Ramos (cell line): ENCODE data around the gene PRKAG2.
"Not testable (repeated sequence)": the region's sequence is repeated elsewhere in the genome, so short reads cannot be mapped to it uniquely, and the experiment has no call there.

Experiments
- in situ Hi-C: fragments of 300-500 bp; cut with MboI; formaldehyde crosslinking; loops from one replicate; pipeline ENCODE4 v1.14.3; 2022; ENCODE audit warnings: low sequenced_read_pairs; ENCODE audit not compliant: unreplicated experiment

The PRKAG2 gene

GRCh38 chr7:151809146-151809863 lies 67.6 kb downstream of the PRKAG2 start:
- in situ Hi-C loops, result no loop called here

- in situ Hi-C loops, result no loop called here
These were observed 68.3 kb downstream of the PRKAG2 start for GRCh38 chr7:151808400-151809145.

- in situ Hi-C loops, result no loop called here
These were observed 69.1 kb downstream of the PRKAG2 start for GRCh38 chr7:151807846-151808245.

GRCh38 chr7:151806952-151807775 lies 69.8 kb downstream of the PRKAG2 start:
- in situ Hi-C loops, result no loop called here

GRCh38 chr7:151806204-151806603 lies 70.7 kb downstream of the PRKAG2 start:
- in situ Hi-C loops, result no loop called here

GRCh38 chr7:151805191-151805590 lies 71.7 kb downstream of the PRKAG2 start:
- in situ Hi-C loops, result no loop called here

- in situ Hi-C loops, result no loop called here
These were observed 72.2 kb downstream of the PRKAG2 start for GRCh38 chr7:151804756-151805155.

- in situ Hi-C loops, result no loop called here
These were observed 73.1 kb downstream of the PRKAG2 start for GRCh38 chr7:151803841-151804240.

- in situ Hi-C loops, result no loop called here
These were observed 74.5 kb downstream of the PRKAG2 start for GRCh38 chr7:151802469-151802846.

GRCh38 chr7:151801782-151802468 lies 75.0 kb downstream of the PRKAG2 start:
- in situ Hi-C loops, result no loop called here

GRCh38 chr7:151801291-151801690 lies 75.6 kb downstream of the PRKAG2 start:
- in situ Hi-C loops, result no loop called here

GRCh38 chr7:151800861-151801260 lies 76.1 kb downstream of the PRKAG2 start:
- in situ Hi-C loops, result no loop called here

- in situ Hi-C loops, result no loop called here
These were observed 76.5 kb downstream of the PRKAG2 start for GRCh38 chr7:151800391-151800790.

- in situ Hi-C loops, result no loop called here
These were observed 77.4 kb downstream of the PRKAG2 start for GRCh38 chr7:151799506-151799905.

- in situ Hi-C loops, result no loop called here
These were observed 78.0 kb downstream of the PRKAG2 start for GRCh38 chr7:151798851-151799448.

- in situ Hi-C loops, result not testable (repeated sequence)
These were observed 79.1 kb downstream of the PRKAG2 start for GRCh38 chr7:151797667-151798307.

GRCh38 chr7:151796871-151797537 lies 79.9 kb downstream of the PRKAG2 start:
- in situ Hi-C loops, result no loop called here

GRCh38 chr7:151796091-151796870 lies 80.6 kb downstream of the PRKAG2 start:
- in situ Hi-C loops, result no loop called here
